Thoracic aorta (tissue), 2 donors: Measurements from ENCODE around the gene PUM2. TPM values are rescaled to one million over a fixed set of nuclear protein-coding genes. Genes with fewer than 3 reads are reported as not detected.

Experiments
- ATAC-seq: fragments of 150-250 bp; one replicate; pipeline ENCODE4 v1.8.0; 2017; ENCODE audit warnings: low read depth; ENCODE audit not compliant: insufficient number of reproducible peaks, low FRiP score
- DNase-seq: peaks from one replicate; pipeline ENCODE4 v3.0.0-alpha.2; 2020; ENCODE audit warnings: low spot score
- H3K27ac ChIP-seq, 2 donors: fragments of 200-600 bp; sonication (generic); 1 replicate in 1 of 2; 2 replicates in 1 of 2; pipeline ENCODE4 v1.5.1; 2016; ENCODE audit warnings: mild to moderate bottlenecking in 2 of 2, moderate library complexity in 2 of 2
- H3K27me3 ChIP-seq: fragments of 200-600 bp; sonication (generic); replicated peaks from 2 replicates; pipeline ENCODE4 v1.6.0; 2016; ENCODE audit warnings: mild to moderate bottlenecking; ENCODE audit not compliant: insufficient read depth
- H3K36me3 ChIP-seq: fragments of 200-600 bp; sonication (generic); one replicate; pipeline ENCODE4 v1.5.1; 2016
- H3K4me1 ChIP-seq, 2 donors: fragments of 200-600 bp; sonication (generic); 1 replicate in 1 of 2; 2 replicates in 1 of 2; pipeline versions ENCODE4 v1.5.1 to v1.6.0; 2016; ENCODE audit warnings: low read depth in 2 of 2, mild to moderate bottlenecking in 1 of 2; ENCODE audit not compliant: control insufficient read depth in 1 of 2
- H3K4me3 ChIP-seq: fragments of 200-600 bp; sonication (generic); 2 replicates; pipeline ENCODE4 v1.5.1; 2016; ENCODE audit warnings: mild to moderate bottlenecking
- H3K9me3 ChIP-seq: fragments of 200-600 bp; sonication (generic); 2 replicates; pipeline ENCODE4 v1.5.1; 2016
- CTCF ChIP-seq: fragments of 200-600 bp; sonication (generic); IDR thresholded peaks from one replicate; pipeline ENCODE4 v1.5.1; 2019; ENCODE audit warnings: antibody characterized with exemption
- total RNA-seq, 2 donors: library from RNA; depleted of rRNA; stranded (reverse); fragments of >200 nt; gene quantifications; one replicate each; pipeline versions ENCODE4 v1.1.0 to v1.2.3, GENCODE V29; 2016

Gene PUM2
- total RNA-seq, 2 donors from 2014 or later, result 45.4 to 88.7 TPM

GRCh38 chr2:20226152-20226545 is 124.5 kb downstream of the PUM2 start:
- Histone ChIP-seq H3K36me3 (no peaks in the 10 kb centered on the region), H3K4me3 (no peak overlapping the region), H3K27ac (no peak overlapping the region), H3K4me1 (peaks cover 0 to 21% of the 10 kb centered on the region in 2 donors), H3K9me3 (no peaks in the 10 kb centered on the region), H3K27me3 (no peaks in the 10 kb centered on the region)
- ATAC-seq, result no peak
- no peak for TF ChIP-seq CTCF
- DNase-seq, result no peak

GRCh38 chr2:20225294-20226151 is 125.1 kb downstream of the PUM2 start:
- peak overlapping the region; percentile 81 for H3K4me3 ChIP-seq
- H3K4me1 ChIP-seq, result peaks cover 0 to 21% of the 10 kb centered on the region in 2 donors
- no peak overlapping the region for H3K27ac ChIP-seq
- H3K27me3 ChIP-seq, result no peaks in the 10 kb centered on the region
- peak; percentile 33 for TF ChIP-seq CTCF
- no peak for DNase-seq
- no peak for ATAC-seq
- H3K9me3 ChIP-seq, result no peaks in the 10 kb centered on the region
- no peaks in the 10 kb centered on the region for H3K36me3 ChIP-seq

- H3K9me3 ChIP-seq, result no peaks in the 10 kb centered on the region
- H3K36me3 ChIP-seq, result no peaks in the 10 kb centered on the region
- no peaks in the 10 kb centered on the region for H3K27me3 ChIP-seq
- H3K4me1 ChIP-seq, result peaks cover 0 to 21% of the 10 kb centered on the region in 2 donors
- ATAC-seq (no peak), DNase-seq (no peak)
- no peak within 1 kb of the TSS for H3K27ac ChIP-seq
- no peak for TF ChIP-seq CTCF
- peak within 1 kb of the TSS; percentile 81 for H3K4me3 ChIP-seq
These were observed 125.8 kb downstream of the PUM2 start, which contains the start of gene SDC1 for GRCh38 chr2:20224716-20225293. Gene SDC1 (minus strand): TSS chr2:20225130. CDS start chr2:20224867, 263 bp downstream.

GRCh38 chr2:20224164-20224715 is 126.4 kb downstream of the PUM2 start:
- ATAC-seq (no peak), DNase-seq (no peak)
- no peak for TF ChIP-seq CTCF
- Histone ChIP-seq H3K36me3 (no peaks in the 10 kb centered on the region), H3K4me3 (peak overlapping the region; percentile 81), H3K27me3 (no peaks in the 10 kb centered on the region), H3K9me3 (no peaks in the 10 kb centered on the region), H3K4me1 (peaks cover 0 to 21% of the 10 kb centered on the region in 2 donors), H3K27ac (no peak overlapping the region)

GRCh38 chr2:20223407-20224163 is 127.1 kb downstream of the PUM2 start:
- DNase-seq, result no peak
- peaks cover 0 to 21% of the 10 kb centered on the region in 2 donors for H3K4me1 ChIP-seq
- H3K27ac ChIP-seq, result no peak overlapping the region
- H3K9me3 ChIP-seq, result no peaks in the 10 kb centered on the region
- ATAC-seq, result no peak
- H3K4me3 ChIP-seq, result peak overlapping the region; percentile 81
- no peaks in the 10 kb centered on the region for H3K36me3 ChIP-seq
- TF ChIP-seq CTCF, result no peak
- no peaks in the 10 kb centered on the region for H3K27me3 ChIP-seq
